ENCODE results near the gene ASMT.
"Not testable (repeated sequence)": the region's sequence is repeated elsewhere in the genome, so short reads cannot be mapped to it uniquely, and the experiment has no call there.

The ASMT gene, protein sequence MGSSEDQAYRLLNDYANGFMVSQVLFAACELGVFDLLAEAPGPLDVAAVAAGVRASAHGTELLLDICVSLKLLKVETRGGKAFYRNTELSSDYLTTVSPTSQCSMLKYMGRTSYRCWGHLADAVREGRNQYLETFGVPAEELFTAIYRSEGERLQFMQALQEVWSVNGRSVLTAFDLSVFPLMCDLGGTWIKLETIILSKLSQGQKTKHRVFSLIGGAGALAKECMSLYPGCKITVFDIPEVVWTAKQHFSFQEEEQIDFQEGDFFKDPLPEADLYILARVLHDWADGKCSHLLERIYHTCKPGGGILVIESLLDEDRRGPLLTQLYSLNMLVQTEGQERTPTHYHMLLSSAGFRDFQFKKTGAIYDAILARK

DNA sequence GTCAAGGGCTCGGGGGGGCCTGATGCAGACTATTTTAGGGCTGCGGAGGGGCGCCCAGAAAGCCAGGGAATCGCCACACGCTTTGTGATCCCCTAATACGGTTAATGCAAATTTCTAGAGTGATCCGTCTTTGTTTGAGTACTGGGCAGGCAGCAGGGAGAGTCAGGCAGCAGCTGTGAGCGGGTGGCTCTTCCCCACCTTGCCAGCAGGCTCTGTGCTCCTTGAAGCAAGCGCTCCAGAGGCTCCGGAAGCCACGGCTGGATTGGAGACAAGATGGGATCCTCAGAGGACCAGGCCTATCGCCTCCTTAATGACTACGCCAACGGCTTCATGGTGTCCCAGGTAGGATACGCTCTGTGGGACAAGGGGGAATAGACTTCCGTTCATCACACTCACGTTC, at the start of gene ASMT:
Gene ASMT (plus strand): TSS at position 133 of the 400 bp plus-strand sequence. CDS start 141 bp downstream, at position 274.
- no peak for TF ChIP-seq GLIS3 (CRISPR knock-in tag; IDR thresholded peaks at IDR 0.05)
- TF ChIP-seq, protein P1, sequence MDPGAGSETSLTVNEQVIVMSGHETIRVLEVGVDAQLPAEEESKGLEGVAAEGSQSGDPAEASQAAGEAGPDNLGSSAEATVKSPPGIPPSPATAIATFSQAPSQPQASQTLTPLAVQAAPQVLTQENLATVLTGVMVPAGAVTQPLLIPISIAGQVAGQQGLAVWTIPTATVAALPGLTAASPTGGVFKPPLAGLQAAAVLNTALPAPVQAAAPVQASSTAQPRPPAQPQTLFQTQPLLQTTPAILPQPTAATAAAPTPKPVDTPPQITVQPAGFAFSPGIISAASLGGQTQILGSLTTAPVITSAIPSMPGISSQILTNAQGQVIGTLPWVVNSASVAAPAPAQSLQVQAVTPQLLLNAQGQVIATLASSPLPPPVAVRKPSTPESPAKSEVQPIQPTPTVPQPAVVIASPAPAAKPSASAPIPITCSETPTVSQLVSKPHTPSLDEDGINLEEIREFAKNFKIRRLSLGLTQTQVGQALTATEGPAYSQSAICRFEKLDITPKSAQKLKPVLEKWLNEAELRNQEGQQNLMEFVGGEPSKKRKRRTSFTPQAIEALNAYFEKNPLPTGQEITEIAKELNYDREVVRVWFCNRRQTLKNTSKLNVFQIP (CRISPR knock-in tag; IDR thresholded peaks at IDR 0.05; ENCODE audit: borderline replicate concordance, low read depth): no peak
- no peak for TF ChIP-seq ZFP3 (CRISPR knock-in tag; IDR thresholded peaks at IDR 0.05)
- TF ChIP-seq SNAI2 (CRISPR knock-in tag; IDR thresholded peaks at IDR 0.05): no peak
- TF ChIP-seq, protein P2, sequence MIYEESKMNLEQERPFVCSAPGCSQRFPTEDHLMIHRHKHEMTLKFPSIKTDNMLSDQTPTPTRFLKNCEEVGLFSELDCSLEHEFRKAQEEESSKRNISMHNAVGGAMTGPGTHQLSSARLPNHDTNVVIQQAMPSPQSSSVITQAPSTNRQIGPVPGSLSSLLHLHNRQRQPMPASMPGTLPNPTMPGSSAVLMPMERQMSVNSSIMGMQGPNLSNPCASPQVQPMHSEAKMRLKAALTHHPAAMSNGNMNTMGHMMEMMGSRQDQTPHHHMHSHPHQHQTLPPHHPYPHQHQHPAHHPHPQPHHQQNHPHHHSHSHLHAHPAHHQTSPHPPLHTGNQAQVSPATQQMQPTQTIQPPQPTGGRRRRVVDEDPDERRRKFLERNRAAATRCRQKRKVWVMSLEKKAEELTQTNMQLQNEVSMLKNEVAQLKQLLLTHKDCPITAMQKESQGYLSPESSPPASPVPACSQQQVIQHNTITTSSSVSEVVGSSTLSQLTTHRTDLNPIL (CRISPR knock-in tag; IDR thresholded peaks at IDR 0.05; ENCODE audit: low read depth): no peak
- no peak for TF ChIP-seq ZNF70 (CRISPR knock-in tag; IDR thresholded peaks at IDR 0.05)
- no peak for TF ChIP-seq TOX (CRISPR knock-in tag; IDR thresholded peaks at IDR 0.05; ENCODE audit: borderline replicate concordance)
- no peak for TF ChIP-seq CSDC2 (CRISPR knock-in tag; IDR thresholded peaks at IDR 0.05)
- TF ChIP-seq ZC3H10 (CRISPR knock-in tag; IDR thresholded peaks at IDR 0.05): no peak
- TF ChIP-seq, protein P3, sequence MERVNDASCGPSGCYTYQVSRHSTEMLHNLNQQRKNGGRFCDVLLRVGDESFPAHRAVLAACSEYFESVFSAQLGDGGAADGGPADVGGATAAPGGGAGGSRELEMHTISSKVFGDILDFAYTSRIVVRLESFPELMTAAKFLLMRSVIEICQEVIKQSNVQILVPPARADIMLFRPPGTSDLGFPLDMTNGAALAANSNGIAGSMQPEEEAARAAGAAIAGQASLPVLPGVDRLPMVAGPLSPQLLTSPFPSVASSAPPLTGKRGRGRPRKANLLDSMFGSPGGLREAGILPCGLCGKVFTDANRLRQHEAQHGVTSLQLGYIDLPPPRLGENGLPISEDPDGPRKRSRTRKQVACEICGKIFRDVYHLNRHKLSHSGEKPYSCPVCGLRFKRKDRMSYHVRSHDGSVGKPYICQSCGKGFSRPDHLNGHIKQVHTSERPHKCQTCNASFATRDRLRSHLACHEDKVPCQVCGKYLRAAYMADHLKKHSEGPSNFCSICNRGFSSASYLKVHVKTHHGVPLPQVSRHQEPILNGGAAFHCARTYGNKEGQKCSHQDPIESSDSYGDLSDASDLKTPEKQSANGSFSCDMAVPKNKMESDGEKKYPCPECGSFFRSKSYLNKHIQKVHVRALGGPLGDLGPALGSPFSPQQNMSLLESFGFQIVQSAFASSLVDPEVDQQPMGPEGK (CRISPR knock-in tag; IDR thresholded peaks at IDR 0.05; ENCODE audit: borderline replicate concordance): no peak
- TF ChIP-seq OSR1 (CRISPR knock-in tag; IDR thresholded peaks at IDR 0.05): no peak
- no peak for TF ChIP-seq ZNF565 (CRISPR knock-in tag; conservative IDR thresholded peaks at IDR 0.05; ENCODE audit: low read depth)
- TF ChIP-seq ZFP30 (CRISPR knock-in tag; IDR thresholded peaks at IDR 0.05): no peak
- TF ChIP-seq RARB (CRISPR knock-in tag; IDR thresholded peaks at IDR 0.05): no peak
- no peak for TF ChIP-seq ESRRG (CRISPR knock-in tag; IDR thresholded peaks at IDR 0.05)
- no peak for TF ChIP-seq ARNTL (CRISPR knock-in tag; IDR thresholded peaks at IDR 0.05; ENCODE audit: borderline replicate concordance, low read depth)

DNA sequence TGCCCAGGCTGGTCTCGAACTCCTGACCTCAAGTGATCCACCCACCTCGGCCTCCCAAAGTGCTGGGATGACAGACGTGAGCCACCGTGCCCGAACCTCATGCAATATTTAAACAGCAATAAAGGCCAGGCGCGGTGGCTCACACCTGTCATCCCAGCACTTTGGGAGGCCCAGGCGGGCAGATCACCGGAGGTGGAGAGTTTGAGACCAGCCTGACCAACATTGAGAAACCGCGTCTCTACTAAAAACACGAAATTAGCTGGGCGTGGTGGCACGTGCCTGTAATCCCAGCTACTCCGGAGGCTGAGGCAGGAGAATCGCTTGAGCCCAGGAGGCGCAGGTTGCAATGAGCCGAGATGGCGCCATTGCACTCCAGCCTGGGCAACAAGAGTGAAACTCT, 40.7 kb upstream of the ASMT start:
- ATAC-seq: not testable (repeated sequence)

More for the DNA sequence above, at the start of gene ASMT:
- no peak for ATAC-seq

DNA sequence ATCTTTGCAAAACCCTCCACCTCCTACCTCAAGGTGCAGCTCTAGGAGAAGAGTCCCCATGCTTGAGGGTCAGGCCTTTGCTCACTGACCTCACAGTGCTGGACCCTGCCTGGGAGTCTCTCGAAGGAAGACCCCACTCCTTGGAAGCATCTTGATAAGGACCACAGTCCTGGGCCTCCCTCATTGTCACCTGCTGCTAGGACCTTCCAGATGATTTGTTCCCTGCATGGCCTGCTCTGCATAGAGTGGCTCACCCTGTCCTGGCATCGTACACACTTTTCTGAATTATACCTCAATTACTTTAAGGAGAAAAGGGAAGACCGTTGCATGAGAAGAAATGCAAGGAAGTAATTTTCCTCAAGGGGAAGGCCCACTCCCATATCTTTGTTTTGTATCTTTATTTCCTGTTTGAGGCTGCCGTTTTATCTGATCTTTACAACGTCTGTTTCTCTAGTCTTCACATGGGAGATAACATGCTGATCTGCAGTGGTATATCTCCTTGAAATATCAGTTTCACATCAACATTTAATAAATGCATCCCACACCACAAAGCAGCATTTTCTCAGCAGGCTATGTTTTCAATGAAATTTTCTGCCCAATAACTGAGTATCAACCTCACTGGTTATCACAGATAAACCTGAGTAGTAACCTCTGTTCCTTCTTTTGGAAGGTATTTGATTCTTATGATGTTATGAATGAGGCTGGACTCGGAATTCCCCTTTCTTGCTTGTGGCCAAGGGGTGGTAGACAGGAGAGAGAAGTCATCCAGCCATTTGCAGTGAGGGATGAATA, 38.5 kb upstream of the ASMT start:
- no peak for ATAC-seq
- TF ChIP-seq ZNF70 (CRISPR knock-in tag; IDR thresholded peaks at IDR 0.05) (no peak), PPARA (CRISPR knock-in tag; IDR thresholded peaks at IDR 0.05; ENCODE audit: borderline replicate concordance) (no peak), CSDC2 (CRISPR knock-in tag; IDR thresholded peaks at IDR 0.05) (no peak), ZFP30 (CRISPR knock-in tag; IDR thresholded peaks at IDR 0.05) (no peak), SNAI2 (CRISPR knock-in tag; IDR thresholded peaks at IDR 0.05) (no peak), ZNF8 (CRISPR knock-in tag; IDR thresholded peaks at IDR 0.05) (no peak), BACH2 (CRISPR knock-in tag; IDR thresholded peaks at IDR 0.05; ENCODE audit: borderline replicate concordance) (no peak), ARNTL (CRISPR knock-in tag; IDR thresholded peaks at IDR 0.05; ENCODE audit: borderline replicate concordance, low read depth) (no peak), TOX (CRISPR knock-in tag; IDR thresholded peaks at IDR 0.05; ENCODE audit: borderline replicate concordance) (no peak), ESRRG (CRISPR knock-in tag; IDR thresholded peaks at IDR 0.05) (no peak), TCF4 (CRISPR knock-in tag; IDR thresholded peaks at IDR 0.05; ENCODE audit: borderline replicate concordance) (no peak), ISL1 (CRISPR knock-in tag; IDR thresholded peaks at IDR 0.05) (no peak), ZFP3 (CRISPR knock-in tag; IDR thresholded peaks at IDR 0.05) (no peak), RARB (CRISPR knock-in tag; IDR thresholded peaks at IDR 0.05) (no peak)
- TF ChIP-seq, protein P1 (CRISPR knock-in tag; IDR thresholded peaks at IDR 0.05; ENCODE audit: borderline replicate concordance, low read depth): no peak
- TF ChIP-seq, protein P4, sequence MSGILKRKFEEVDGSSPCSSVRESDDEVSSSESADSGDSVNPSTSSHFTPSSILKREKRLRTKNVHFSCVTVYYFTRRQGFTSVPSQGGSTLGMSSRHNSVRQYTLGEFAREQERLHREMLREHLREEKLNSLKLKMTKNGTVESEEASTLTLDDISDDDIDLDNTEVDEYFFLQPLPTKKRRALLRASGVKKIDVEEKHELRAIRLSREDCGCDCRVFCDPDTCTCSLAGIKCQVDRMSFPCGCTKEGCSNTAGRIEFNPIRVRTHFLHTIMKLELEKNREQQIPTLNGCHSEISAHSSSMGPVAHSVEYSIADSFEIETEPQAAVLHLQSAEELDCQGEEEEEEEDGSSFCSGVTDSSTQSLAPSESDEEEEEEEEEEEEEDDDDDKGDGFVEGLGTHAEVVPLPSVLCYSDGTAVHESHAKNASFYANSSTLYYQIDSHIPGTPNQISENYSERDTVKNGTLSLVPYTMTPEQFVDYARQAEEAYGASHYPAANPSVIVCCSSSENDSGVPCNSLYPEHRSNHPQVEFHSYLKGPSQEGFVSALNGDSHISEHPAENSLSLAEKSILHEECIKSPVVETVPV (CRISPR knock-in tag; IDR thresholded peaks at IDR 0.05): no peak
- TF ChIP-seq, protein P3 (CRISPR knock-in tag; IDR thresholded peaks at IDR 0.05; ENCODE audit: borderline replicate concordance): no peak

All from SK-N-SH treated with all-trans-retinoic acid at 6 μM for 48 hours (cell line).